Astrocyte (in vitro differentiated cells and primary cell): ENCODE results near the gene DTWD2. TPM values are rescaled to one million over a fixed set of nuclear protein-coding genes. Genes with fewer than 3 reads are reported as not detected.

Experiments used
- DNase-seq: peaks from one replicate; pipeline ENCODE4 v3.0.0-alpha.2; 2010; ENCODE audit warnings: low read depth
- FAIRE-seq: peaks from 2 replicates; lab custom pipeline; 2011; peaks lifted over from hg19 to GRCh38; lab: Jason Lieb, UNC
- H2AFZ ChIP-seq: 2 replicates; pipeline ENCODE4 v1.6.0; 2012; ENCODE audit warnings: low read depth, low read length, inconsistent platforms
- H3K27ac ChIP-seq: 2 replicates; pipeline ENCODE4 v1.5.1; 2011; ENCODE audit warnings: low read depth, low read length, inconsistent platforms
- H3K27me3 ChIP-seq: 2 replicates; pipeline ENCODE4 v1.6.0; 2011; ENCODE audit warnings: low read length, inconsistent platforms; ENCODE audit not compliant: insufficient read depth
- H3K36me3 ChIP-seq: 2 replicates; pipeline ENCODE4 v1.5.1; 2011; ENCODE audit warnings: low read length, inconsistent platforms; ENCODE audit not compliant: insufficient read depth
- H3K4me1 ChIP-seq: 2 replicates; pipeline ENCODE4 v1.5.1; 2011; ENCODE audit warnings: low read length, inconsistent platforms; ENCODE audit not compliant: insufficient read depth
- H3K4me2 ChIP-seq: 2 replicates; pipeline ENCODE4 v1.6.0; 2012; ENCODE audit warnings: low read length, inconsistent platforms
- H3K4me3 ChIP-seq: 2 replicates; pipeline ENCODE4 v1.5.1; 2011; ENCODE audit warnings: low read depth, mild to moderate bottlenecking, low read length, inconsistent platforms; ENCODE audit not compliant: insufficient read depth
- H3K79me2 ChIP-seq: 2 replicates; pipeline ENCODE4 v1.6.0; 2012; ENCODE audit warnings: mild to moderate bottlenecking, low read length, inconsistent platforms; ENCODE audit not compliant: insufficient read depth
- H3K9ac ChIP-seq: 2 replicates; pipeline ENCODE4 v1.6.0; 2012; ENCODE audit warnings: mild to moderate bottlenecking, low read length, inconsistent platforms
- H3K9me3 ChIP-seq: 2 replicates; pipeline ENCODE4 v1.5.1; 2012; ENCODE audit warnings: low read depth, mild to moderate bottlenecking, low read length, inconsistent platforms; ENCODE audit not compliant: insufficient read depth
- H4K20me1 ChIP-seq: 2 replicates; pipeline ENCODE4 v1.6.0; 2012; ENCODE audit warnings: low read length, inconsistent platforms; ENCODE audit not compliant: insufficient read depth
- H3K27ac Mint-ChIP-seq: one replicate; pipeline ENCODE4 v1.8.0; 2021; ENCODE audit warnings: mild to moderate bottlenecking, mixed read lengths; ENCODE audit not compliant: unreplicated experiment
- H3K27me3 Mint-ChIP-seq: one replicate; pipeline ENCODE4 v1.8.0; 2021; ENCODE audit warnings: low read depth, mixed read lengths; ENCODE audit not compliant: unreplicated experiment
- H3K36me3 Mint-ChIP-seq: one replicate; pipeline ENCODE4 v1.8.0; 2021; ENCODE audit warnings: low read depth, mixed read lengths; ENCODE audit not compliant: unreplicated experiment
- H3K4me1 Mint-ChIP-seq: one replicate; pipeline ENCODE4 v1.8.0; 2021; ENCODE audit warnings: low read depth, mixed read lengths; ENCODE audit not compliant: unreplicated experiment
- H3K4me3 Mint-ChIP-seq: one replicate; pipeline ENCODE4 v1.8.0; 2021; ENCODE audit warnings: mild to moderate bottlenecking, moderate library complexity, mixed read lengths; ENCODE audit not compliant: unreplicated experiment
- H3K9me3 Mint-ChIP-seq: one replicate; pipeline ENCODE4 v1.8.0; 2021; ENCODE audit warnings: mild to moderate bottlenecking, mixed read lengths; ENCODE audit not compliant: unreplicated experiment
- CTCF ChIP-seq: IDR thresholded peaks from 2 replicates; pipeline ENCODE4 v1.5.1; 2011; ENCODE audit warnings: low read depth, mild to moderate bottlenecking, inconsistent platforms, low read length, moderate library complexity; ENCODE audit not compliant: insufficient read depth
- EZH2 ChIP-seq: IDR thresholded peaks from 2 replicates; pipeline ENCODE4 v1.6.1; 2012; ENCODE audit warnings: mild to moderate bottlenecking, low read length, inconsistent platforms; ENCODE audit not compliant: insufficient read depth
- microRNA-seq: library from miRNA; unstranded; fragments of <30 nt; microRNA quantifications from one replicate; pipeline ENCODE4 v1.2.0, GENCODE V29; 2020
- total RNA-seq: library from RNA; stranded (reverse); gene quantifications from 2 replicates; pipeline ENCODE4 v1.2.1, GENCODE V29; 2021

The DTWD2 gene
- total RNA-seq, 1 donor from 2014 or later = 4.9 TPM

GRCh38 chr5:118788351-118788750, 200.0 kb downstream of the DTWD2 start:
- Mint-ChIP-seq H3K9me3 (no peaks in the 10 kb centered on the region), H3K27me3 (no peaks in the 10 kb centered on the region), H3K4me1 (peaks cover 8% of the 10 kb centered on the region), H3K4me3 (no peak overlapping the region), H3K27ac (no peak overlapping the region), H3K36me3 (no peaks in the 10 kb centered on the region)
- Histone ChIP-seq H3K9me3 (no peaks in the 10 kb centered on the region), H4K20me1 (no peaks in the 10 kb centered on the region), H3K79me2 (no peaks in the 10 kb centered on the region), H2AFZ (no peak overlapping the region), H3K4me3 (no peak overlapping the region), H3K36me3 (no peaks in the 10 kb centered on the region), H3K4me1 (no peaks in the 10 kb centered on the region), H3K9ac (no peak overlapping the region), H3K27me3 (no peaks in the 10 kb centered on the region), H3K4me2 (no peak overlapping the region), H3K27ac (no peak overlapping the region)
- FAIRE-seq = no peak
- DNase-seq = no peak
- TF ChIP-seq EZH2 = no peak
- no peak for TF ChIP-seq CTCF

Small RNA genes lying within 50 kb of the gene (microRNA-seq; reads per million reads assigned to microRNA genes)
- not detected for gene MIR1244-2

Other genes with a start within 250 kb of the DTWD2 start
- 24.5 and 26.0 TPM in 2 replicates for gene DMXL1, start 82.5 kb upstream of the DTWD2 start, total RNA-seq